Activated CD8-positive, alpha-beta memory T cell treated with anti-CD3 and anti-CD28 coated beads for 1 hour (primary cell): ENCODE results near the gene CREB3L2.
"Not testable (repeated sequence)": the region's sequence is repeated elsewhere in the genome, so short reads cannot be mapped to it uniquely, and the experiment has no call there.

ENCODE experiments used
- DNase-seq, 2 donors: peaks; one replicate each; pipeline ENCODE4 v3.0.0-alpha.2; 2020; ENCODE audit warnings: low read depth in 1 of 2; ENCODE audit errors: extremely low read depth in 1 of 2

The CREB3L2 gene

GRCh38 chr7:137935884-137936508 lies 65.9 kb downstream of the CREB3L2 start:
- DNase-seq, result no peak

DNA sequence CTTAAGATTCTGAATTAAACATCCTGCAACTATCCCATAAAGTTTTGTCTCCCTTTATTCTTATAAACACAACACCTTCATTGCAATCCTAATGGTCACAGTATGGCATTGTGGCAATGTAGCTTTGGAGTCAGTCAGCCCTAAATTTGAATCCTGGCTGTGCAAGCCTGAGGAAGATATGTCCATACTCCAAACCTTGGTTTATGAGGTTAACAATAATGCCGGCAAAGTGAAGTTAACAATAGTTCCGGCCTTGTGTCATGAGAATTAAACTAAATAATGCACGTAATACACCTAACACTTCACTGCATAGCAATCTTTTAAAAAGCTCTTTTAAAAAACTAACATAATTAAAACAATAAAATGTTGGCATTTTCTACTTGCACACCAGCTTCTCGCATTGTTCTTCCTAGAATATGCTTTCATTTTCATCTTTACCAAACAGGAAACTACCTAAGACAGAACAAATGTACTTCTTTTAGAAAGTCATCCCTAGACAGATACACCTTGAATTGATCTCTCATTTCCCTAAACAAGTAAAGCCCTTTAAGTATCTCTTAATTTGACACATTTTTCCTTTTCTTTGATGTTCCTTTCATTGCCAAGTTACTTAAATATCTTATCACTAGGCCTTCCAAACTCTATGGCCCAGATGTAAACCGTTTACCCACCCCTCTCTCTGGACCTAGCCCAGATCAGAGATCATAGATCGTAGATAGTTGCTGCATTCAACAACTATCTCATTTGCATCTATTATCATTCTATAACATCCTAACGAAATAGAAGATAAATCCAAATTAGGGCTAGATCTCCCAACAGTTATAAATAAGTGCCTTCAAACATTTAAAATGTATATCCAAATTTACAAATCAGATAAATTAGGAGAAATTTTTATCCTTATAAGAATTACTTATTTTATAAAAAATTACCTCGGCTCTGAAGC lies 66.7 kb downstream of the CREB3L2 start:
- DNase-seq, result no peak

GRCh38 chr7:137934176-137934826 lies 67.6 kb downstream of the CREB3L2 start:
- DNase-seq, result no peak

GRCh38 chr7:137933270-137934017 lies 68.4 kb downstream of the CREB3L2 start:
- DNase-seq, result no peak

DNA sequence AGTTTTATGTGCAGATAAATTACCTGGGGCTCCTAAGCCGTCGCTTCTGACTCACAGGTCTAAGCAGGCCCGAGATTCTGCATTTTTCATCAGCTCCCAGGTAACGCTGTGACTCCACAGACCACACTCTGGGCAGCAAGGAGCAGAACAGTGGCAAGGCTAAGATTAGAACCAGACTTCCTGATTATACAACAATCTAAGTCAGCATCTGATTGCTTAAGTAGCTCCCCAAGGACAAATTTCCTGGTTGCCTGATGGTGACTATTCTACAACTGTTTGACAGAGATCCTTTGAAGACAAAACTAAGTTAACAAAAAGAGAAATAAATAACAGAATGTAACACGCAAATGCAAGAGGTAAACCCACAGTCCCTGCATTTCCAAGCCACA lies 69.0 kb downstream of the CREB3L2 start:
- no peak for DNase-seq

GRCh38 chr7:137931823-137932222 lies 70.1 kb downstream of the CREB3L2 start:
- DNase-seq, result no peak

DNA sequence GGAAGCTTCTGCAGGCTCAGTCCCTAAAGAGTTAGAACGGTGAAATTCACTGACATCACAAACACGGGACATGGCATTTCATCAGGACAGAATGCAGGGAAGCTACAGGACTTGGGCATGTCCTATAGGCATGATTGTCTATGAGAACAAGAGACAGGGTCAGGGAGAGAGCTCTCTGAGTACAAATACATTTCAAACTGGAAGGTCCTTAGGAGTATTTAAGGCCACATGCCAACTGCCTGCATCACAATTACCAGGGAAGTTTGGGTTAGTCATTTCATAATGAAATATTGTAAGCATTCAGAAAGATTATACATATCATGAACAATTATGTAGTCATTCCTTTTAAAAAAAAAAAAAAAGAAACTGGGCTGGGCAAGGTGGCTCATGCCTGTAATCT lies 71.3 kb downstream of the CREB3L2 start:
- DNase-seq, result no peak

DNA sequence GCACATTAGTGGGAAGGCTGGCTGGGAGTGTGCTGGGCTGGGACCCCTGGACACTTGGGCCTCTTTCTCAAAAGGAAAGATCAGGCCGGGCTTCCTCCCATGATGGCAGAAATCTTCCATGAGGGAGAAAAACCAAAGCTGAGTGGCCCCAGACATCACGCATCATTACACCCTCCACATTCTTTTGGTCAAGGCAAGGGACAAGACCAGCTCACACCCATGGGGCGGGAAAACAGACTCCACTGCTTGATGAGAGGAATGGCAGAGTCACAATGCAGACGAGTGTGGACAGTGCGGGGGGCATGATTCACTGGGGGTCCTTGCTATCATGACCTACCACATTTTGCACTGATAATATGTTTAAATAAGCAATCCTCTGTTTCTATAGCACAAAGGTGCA lies 73.3 kb downstream of the CREB3L2 start:
- DNase-seq, result no peak

- no peak for DNase-seq
These were observed 74.5 kb downstream of the CREB3L2 start for GRCh38 chr7:137927386-137927785.

DNA sequence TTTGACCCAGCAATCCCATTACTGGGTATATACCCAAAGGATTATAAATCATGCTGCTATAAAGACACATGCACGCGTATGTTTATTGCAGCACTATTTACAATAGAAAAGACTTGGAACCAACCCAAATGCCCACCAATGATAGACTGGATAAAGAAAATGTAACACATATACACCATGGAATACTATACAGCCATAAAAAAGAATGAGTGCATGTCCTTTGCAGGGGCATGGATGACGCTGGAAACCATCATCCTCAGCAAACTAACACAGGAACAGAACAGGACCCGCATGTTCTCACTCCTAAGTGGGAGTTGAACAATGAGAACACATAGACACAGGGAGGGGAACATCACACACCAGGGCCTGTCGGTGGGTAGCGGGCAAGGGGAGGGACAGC lies 75.7 kb downstream of the CREB3L2 start:
- DNase-seq, result not testable (repeated sequence)

- no peak for DNase-seq
These were observed 76.1 kb downstream of the CREB3L2 start for GRCh38 chr7:137925754-137926153.

DNA sequence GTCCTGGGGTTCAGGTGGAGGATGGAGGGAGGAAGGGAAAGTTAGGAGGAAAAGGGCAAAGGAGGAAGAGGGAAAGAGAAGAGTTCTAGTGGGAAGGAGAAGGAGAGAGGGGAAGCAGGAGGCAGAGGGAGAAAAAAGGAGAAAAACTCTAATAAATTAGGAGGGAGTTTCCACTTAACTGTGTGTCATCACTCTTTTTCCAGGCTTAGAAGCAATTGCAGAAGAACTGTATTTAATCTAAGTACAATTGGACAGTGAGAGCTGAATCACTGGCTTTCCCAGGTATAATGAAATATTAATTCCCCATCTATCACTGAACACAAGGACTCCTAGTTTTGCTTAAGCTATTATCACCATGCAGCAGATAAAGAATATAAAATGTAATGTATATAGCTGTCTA lies 76.8 kb downstream of the CREB3L2 start:
- DNase-seq, result no peak

DNA sequence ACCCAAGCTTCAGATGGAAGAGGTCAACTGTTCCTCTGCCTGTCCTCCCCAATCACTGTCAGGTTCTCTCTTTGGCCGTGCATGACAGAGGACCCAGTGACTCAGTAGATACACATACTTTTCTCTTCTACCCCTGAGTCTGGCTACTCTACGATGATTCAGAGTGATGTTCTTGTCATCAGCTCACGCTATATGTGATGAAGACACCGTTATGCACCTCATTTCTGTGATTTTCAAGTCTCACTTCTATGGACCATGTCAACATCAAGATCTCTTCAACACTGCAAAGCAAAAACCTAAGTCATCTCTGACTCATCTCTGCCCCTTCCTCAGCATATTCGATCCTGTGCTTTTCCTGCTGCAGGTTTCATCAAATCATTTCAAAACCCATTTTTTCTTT lies 78.5 kb downstream of the CREB3L2 start:
- no peak for DNase-seq

DNA sequence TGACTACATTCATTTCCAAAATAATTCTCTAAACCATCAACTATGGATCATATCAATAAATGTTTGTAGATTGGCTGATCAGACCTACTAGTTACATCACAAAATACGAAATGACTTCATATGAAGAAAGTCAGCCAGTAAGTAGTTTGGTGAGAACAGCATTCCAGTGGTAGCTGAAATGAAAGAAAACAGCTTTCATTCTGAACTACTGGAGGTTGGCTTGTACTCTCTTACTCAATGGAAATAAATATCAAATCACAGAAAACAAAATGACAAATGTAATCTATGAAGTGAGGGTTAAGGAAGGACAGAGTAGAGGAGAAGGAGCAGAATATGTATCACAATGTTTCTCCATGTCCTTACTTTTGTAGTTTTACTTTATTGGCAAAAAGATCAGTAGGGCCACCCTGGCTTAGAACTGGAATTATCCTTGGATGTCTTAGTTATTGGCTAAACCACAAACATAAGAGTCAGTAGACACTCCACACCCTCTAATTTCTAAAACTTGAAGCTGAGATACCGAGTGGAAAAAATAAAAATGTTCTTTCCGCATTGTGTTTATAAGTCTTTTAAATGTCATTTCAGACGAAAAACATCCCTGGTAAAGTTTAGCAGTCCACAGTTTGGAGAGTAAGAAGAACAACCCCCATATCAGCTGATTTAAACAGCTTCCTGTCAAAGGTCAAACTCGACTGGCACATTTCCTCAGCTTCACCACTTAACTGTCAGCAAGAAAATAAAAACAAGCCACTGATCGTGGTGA lies 81.1 kb downstream of the CREB3L2 start:
- no peak for DNase-seq

DNA sequence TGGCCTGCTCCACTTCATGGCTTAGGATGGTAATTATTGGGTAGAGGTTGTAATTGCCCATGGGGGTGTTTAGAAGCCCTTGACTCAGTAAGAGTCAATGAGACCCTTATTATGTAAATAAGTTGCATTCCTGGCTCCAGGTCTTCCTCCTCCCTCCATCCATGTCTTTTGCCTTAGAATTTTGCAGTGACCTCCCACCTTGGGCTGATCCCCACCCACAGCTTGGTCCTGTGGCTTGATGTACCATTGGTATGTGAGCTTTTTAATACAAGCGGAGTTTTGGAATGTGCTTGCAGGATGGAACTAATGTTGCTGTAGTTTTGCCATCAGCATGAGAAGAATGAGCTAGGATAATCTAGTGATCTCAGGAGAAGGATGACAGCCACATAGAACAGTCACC lies 81.9 kb downstream of the CREB3L2 start:
- no peak for DNase-seq

- DNase-seq, result no peak
These were observed 84.8 kb downstream of the CREB3L2 start for GRCh38 chr7:137916980-137917645.

DNA sequence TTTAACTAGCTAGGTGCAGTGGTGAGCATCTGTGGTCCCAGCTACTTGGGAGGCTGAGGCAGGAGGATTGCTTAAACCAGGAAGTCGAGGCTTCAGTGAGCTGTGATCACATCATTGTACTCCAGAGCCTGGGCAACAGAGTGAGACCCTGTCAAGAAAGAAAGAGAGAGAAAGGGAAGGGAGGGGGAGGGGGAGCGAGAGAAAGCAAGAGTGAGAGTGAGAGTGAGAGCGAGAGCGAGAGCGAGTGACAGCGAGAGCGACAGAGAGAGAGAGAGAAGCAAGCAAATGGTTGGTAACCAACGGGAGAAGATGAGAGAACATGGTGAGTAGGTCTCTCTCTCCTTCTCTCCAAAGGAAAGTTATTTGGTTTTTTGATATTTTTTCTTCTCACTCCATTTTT lies 85.3 kb downstream of the CREB3L2 start:
- no peak for DNase-seq

DNA sequence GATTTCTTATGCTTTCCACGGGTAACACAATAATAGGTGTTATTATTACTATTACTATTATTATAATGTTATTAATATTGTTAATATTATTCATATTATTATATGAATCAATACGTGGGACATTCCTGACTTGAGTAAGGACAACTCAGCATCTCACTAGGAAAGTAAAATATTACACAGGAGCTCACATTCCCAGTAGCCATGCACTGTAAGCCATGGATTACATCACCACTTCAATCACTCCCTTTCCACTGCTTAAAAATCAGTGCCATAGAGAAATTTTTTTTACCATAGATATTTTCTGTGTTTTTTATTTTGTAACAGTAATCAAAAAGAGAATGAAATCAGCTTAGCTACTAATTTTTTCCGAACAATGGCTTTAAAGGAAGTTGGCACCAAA lies 86.6 kb downstream of the CREB3L2 start:
- DNase-seq, result no peak

GRCh38 chr7:137913985-137914384 lies 87.9 kb downstream of the CREB3L2 start:
- DNase-seq, result no peak

DNA sequence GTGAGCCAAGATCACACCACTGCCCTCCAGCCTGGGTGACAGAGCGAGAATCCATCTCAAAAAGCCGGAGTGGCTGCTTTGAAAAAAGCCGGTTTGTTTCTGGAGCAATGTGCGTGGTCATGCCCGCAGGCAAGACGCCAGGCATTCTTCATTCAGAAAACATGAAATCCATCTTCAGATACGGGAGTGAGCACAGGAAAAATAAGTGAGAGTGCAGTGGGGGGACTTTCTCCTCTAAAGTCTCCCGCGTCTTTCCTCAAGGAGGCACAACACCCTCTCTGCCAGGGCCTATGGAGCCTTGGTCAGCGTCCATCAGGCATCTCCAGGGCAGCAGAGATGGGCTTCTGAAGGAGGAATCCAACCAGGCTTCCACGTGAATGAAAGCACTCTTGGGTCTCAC lies 92.8 kb downstream of the CREB3L2 start:
- DNase-seq, result no peak
